NOMO-1 treated with dmso at 0.1 percent for 144 hours (cell line): ENCODE data around the gene GAB2.

Experiments used
- DNase-seq: peaks from one replicate; lab custom pipeline; 2025; ENCODE audit not compliant: unreplicated experiment; lab: John Stamatoyannopoulos, UW

GAB2 gene

DNA sequence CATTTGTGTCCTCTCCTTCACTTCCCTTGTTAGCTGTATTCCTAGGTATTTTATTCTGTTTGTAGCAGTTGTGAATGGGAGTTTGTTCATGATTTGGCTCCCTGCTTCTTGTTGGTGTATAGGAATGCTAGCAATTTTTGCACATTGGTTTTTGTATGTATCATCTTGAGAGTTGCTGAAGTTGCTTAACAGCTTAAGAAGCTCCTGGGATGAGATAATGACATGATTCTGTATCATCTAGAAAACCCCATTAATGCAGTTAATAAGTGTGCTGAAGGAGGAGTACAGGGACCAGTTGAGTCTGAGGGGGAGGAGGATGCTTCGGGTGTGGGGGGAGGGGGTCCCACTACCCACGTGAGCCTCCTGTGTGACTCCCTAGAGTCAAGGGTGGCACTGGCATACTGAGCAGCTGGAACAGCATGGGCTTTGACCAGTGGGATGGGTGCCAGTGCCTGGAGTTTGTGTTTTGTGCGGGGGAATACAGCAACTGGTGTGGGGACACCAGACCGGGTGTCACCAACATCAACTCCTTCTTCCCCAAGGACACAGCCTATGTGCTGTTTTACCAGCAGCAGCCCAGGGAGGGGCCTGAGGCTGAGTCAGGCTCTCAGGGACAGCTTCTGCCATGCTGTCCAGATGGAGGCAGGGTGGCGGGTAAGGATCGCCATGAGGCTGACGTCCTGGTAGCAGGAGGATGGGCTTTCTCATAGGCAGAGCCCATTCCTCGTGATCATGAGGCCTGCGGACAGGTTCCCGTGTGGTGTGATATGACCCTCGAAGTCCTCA lies 204.8 kb downstream of the GAB2 start:
- DNase-seq: no peak

- no peak for DNase-seq
These were observed 206.1 kb downstream of the GAB2 start for GRCh38 chr11:78211565-78211964.

GRCh38 chr11:78210000-78210608 lies 207.5 kb downstream of the GAB2 start:
- DNase-seq: no peak

- DNase-seq: no peak
These were observed 208.1 kb downstream of the GAB2 start for GRCh38 chr11:78209478-78209877.

GRCh38 chr11:78208257-78209165 lies 209.1 kb downstream of the GAB2 start:
- no peak for DNase-seq

DNA sequence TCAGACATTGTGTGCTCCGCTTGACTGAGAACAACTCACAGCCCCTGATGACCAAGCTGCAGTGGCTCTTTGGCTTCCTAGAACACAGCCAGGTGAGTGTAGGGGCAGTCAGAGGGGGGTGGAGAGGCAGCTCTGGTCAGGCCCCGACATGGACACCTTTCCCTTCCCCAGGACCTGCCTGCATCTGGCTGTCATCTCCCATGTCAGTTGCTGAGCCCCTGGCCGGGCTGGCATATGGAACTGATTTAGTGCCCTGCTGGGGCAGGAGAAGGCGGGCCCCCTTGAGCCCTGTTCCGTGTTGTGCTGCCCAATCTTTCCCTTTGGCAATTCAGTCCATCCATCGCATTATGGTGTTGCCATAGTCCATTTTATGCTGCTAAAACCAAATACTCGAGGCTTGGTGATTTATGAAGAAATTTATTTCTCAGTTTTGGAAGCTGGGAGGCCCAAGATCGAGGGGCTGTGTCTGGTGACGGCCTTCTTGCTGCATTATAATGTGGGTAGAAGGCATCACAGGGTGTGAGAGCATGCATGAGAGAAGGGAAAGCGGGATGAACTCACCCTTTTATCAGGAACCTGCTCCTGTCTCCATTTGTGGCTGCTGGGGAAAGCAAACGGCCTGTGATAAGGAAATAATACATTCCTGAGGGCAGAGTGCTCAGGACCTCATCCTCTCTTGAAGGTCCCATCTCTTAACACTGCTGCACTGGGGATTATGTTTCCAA lies 209.9 kb downstream of the GAB2 start:
- DNase-seq: no peak

GRCh38 chr11:78205691-78206090 lies 211.9 kb downstream of the GAB2 start:
- no peak for DNase-seq

GRCh38 chr11:78205256-78205655 lies 212.4 kb downstream of the GAB2 start:
- DNase-seq: no peak

- no peak for DNase-seq
These were observed 214.4 kb downstream of the GAB2 start for GRCh38 chr11:78203184-78203583.

GRCh38 chr11:78202733-78203167 lies 214.9 kb downstream of the GAB2 start:
- DNase-seq: no peak

- DNase-seq: no peak
These were observed 216.4 kb downstream of the GAB2 start for GRCh38 chr11:78201096-78201818.

DNA sequence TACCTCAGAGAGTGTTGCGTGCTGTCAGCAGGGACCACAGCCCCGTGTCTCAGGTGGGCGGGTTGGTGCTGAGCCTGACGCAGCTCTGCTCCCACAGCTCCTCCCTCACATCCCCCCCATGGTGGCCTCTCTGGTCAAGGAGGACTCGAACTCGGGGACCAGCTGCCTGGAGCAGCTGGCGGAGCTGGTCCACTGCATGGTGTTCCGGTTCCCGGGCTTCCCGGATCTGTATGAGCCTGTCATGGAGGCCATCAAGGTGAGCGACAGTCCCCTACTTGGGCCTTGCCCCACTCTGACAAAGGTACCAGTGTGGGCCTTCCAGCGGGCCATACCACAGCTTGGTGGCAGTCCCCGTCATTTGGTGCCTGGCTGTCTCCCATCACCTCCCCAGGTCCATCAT lies 217.1 kb downstream of the GAB2 start:
- DNase-seq: no peak

DNA sequence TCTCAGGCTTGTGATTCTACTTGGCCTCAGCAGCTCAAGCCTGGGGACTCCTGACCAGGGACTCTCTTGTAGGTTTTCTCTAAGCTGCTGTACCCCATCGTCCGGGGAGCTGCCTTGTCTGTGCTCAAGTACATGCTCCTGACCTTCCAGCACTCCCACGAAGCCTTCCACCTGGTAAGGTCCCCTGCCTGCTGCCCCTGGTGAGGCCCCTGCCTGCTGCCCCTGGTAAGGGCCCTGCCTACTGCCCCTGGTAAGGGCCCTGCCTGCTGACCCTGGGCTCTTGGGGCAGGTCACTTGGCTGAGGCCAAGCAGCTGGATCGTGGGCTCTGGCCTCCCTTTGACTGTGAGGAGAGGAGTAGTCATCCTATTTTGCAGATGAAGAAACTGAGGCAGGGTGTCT lies 217.6 kb downstream of the GAB2 start:
- DNase-seq: no peak

DNA sequence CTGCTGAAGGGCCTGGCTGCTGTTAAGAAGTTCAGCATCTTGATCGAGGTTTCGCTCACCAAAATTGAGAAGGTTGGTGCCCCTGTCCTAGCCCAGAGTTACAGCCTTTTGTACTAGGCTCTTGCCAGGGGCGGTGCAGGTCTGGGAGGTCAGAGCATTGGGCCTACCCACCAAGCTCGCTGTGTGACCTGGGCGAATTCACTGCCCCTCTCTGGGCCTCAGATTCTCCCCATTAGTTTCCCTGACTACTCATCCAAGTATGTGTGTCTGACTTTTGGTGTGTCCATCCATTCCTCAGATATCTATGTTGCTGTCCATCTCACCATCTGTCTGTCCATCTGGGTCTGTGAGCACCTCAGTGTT lies 218.0 kb downstream of the GAB2 start:
- no peak for DNase-seq

- DNase-seq: no peak
These were observed 218.5 kb downstream of the GAB2 start for GRCh38 chr11:78199015-78199652.

DNA sequence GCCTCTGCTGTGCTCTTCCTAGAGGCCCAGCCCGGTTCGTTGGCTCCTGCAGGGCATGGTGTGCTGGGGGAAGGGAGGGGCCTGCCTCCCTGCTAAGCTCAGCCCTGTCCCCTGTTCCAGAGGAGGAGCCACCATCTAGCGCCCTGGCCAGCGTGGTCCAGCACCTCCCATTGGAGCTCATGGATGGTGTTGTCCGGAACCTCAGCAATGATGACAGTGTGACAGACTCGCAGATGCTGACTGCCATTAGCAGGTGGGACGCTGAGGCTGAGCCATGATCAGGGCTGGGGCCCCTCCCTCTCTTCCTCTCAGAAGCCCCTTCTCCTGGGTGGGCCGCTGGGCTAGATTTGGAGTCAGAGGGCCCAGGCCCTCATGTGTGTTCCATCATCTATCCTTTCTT lies 219.8 kb downstream of the GAB2 start:
- DNase-seq: no peak

DNA sequence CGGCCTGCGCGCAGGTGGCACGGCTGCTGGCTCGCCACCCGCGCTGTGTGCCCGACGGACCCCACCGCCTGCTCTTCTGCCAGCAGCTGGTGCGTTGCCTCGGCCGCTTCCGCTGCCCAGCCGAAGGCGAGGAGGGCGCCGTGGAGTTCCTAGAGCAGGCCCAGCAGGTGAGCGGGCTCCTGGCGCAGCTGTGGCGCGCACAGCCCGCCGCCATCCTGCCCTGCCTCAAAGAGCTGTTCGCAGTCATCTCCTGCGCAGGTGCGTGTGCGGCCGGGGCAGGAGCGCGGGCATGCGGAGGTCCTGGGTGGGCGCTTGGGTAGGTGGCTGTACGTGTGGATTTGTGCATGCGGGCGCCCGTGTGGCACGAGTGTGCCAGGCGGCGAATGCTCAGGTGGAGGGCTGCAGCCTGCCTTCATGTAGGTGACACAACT lies 220.9 kb downstream of the GAB2 start:
- DNase-seq: no peak

- no peak for DNase-seq
These were observed 221.6 kb downstream of the GAB2 start for GRCh38 chr11:78195917-78196560.

- DNase-seq: no peak
These were observed 223.1 kb downstream of the GAB2 start for GRCh38 chr11:78194490-78194889.
